22Rv1 (cell line): Measurements from ENCODE around the gene LIMD2.

Experiments
- CTCF ChIP-seq: fragments of 450-650 bp; IDR thresholded peaks from 2 replicates; pipeline ENCODE4 v1.5.1; 2017; ENCODE audit warnings: mild to moderate bottlenecking
- ZFX ChIP-seq: fragments of 450-650 bp; IDR thresholded peaks from 2 replicates; pipeline ENCODE4 v1.6.1; 2017; ENCODE audit warnings: antibody characterized with exemption, borderline replicate concordance

DNA sequence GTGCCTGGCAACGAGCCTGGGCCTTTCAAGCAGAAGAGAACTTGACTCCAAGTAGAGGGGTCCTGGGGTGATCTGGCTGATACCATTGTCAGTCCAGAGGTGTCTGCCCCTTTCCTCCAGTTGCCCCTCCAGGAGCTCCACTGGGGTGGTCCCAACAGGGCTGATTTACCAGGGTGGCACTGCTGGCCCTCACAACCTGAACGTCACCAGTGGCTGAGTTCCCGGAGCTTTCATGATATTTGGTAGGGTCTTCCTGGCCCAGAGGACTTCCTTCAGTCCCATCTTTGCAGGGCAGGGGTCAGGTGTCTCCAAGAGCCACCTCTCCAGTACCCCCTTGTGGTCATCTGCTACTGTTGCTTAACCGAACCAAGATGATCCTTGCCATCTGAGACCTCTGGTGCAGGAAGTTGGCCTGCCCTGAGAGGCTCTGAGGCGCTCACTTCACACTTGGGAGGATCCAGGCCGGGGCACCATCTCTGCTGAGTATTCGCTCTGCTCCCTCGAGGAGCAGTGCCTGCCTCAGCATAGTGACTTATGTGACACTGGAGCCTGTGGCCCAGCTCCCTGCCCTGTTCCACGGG, 3.5 kb downstream of the LIMD2 start:
- TF ChIP-seq CTCF (peak; percentile 40), ZFX (no peak)
